HEK293 (cell line): ENCODE data around the gene TMEM255B.

Experiments
- CTCF ChIP-seq: fragments of 450-650 bp; formaldehyde crosslinking; IDR thresholded peaks from 2 replicates; pipeline ENCODE4 v1.5.1; 2016; ENCODE audit warnings: missing biosample characterization, missing genetic modification characterization
- REPIN1 ChIP-seq: fragments of 450-650 bp; formaldehyde crosslinking; IDR thresholded peaks from 2 replicates; pipeline ENCODE4 v1.5.1; 2017; ENCODE audit warnings: missing biosample characterization, missing genetic modification characterization, low read depth
- TCF7L2 ChIP-seq: IDR thresholded peaks from 2 replicates; pipeline ENCODE4 v1.6.1; 2011; ENCODE audit warnings: low read depth, mild to moderate bottlenecking, inconsistent platforms, low read length, moderate library complexity, borderline replicate concordance
- ZNF175 ChIP-seq: fragments of 450-650 bp; formaldehyde crosslinking; IDR thresholded peaks from 2 replicates; pipeline ENCODE4 v1.5.1; 2016; ENCODE audit warnings: missing biosample characterization, missing genetic modification characterization
- ZNF501 ChIP-seq: fragments of 450-650 bp; formaldehyde crosslinking; IDR thresholded peaks from 2 replicates; pipeline ENCODE4 v1.5.1; 2016; ENCODE audit warnings: missing biosample characterization, missing genetic modification characterization
- ZNF571 ChIP-seq: fragments of 450-650 bp; formaldehyde crosslinking; IDR thresholded peaks from 2 replicates; pipeline ENCODE4 v1.5.0; 2017; ENCODE audit warnings: missing biosample characterization, missing genetic modification characterization
- ZNF623 ChIP-seq: fragments of 450-650 bp; formaldehyde crosslinking; IDR thresholded peaks from 2 replicates; pipeline ENCODE4 v1.5.1; 2016; ENCODE audit warnings: missing biosample characterization, missing genetic modification characterization
- ZNF785 ChIP-seq: fragments of 450-650 bp; formaldehyde crosslinking; IDR thresholded peaks from 2 replicates; pipeline ENCODE4 v1.5.1; 2016; ENCODE audit warnings: missing biosample characterization, missing genetic modification characterization

- TF ChIP-seq CTCF (tag by site-specific recombination) = no peak
- TF ChIP-seq ZNF501 (tag by site-specific recombination) = no peak
- TF ChIP-seq TCF7L2 = no peak
- no peak for TF ChIP-seq ZNF785
- no peak for TF ChIP-seq ZNF571 (tag by site-specific recombination)
- TF ChIP-seq ZNF623 (tag by site-specific recombination) = no peak
- TF ChIP-seq ZNF175 (tag by site-specific recombination) = no peak
- no peak for TF ChIP-seq REPIN1 (tag by site-specific recombination)
Observed at GRCh38 chr13:113860665-113861432, 101.8 kb downstream of the TMEM255B start.
